K562 (cell line): ENCODE results near the gene PCAT6. TPM values are rescaled to one million over a fixed set of nuclear protein-coding genes. Genes with fewer than 3 reads are reported as not detected.

Source experiments
- ATAC-seq: fragments of 200-7000 bp; cut with Tn5 transposase; 3 replicates; pipeline ENCODE4 v1.9.1; 2020; ENCODE audit warnings: moderate library complexity
- BruUV-seq: library from RNA; stranded (reverse); fragments of 400-500 nt; replicated peaks from 2 replicates; lab custom pipeline; 2021; lab: Mats Ljungman, UMichigan
- CTCF ChIA-PET: fragments of 300-600 bp; formaldehyde crosslinking; extraction: SDS; loops from one replicate; lab custom pipeline; 2021; ENCODE audit warnings: low intra/inter-chr PET ratio; lab: Yijun Ruan, JAX
- POLR2A ChIA-PET: fragments of 300-600, 350-650 bp; sonication (Branson Sonifier 250); formaldehyde crosslinking; extraction: SDS; loops from one replicate; lab custom pipeline; 2021; ENCODE audit warnings: antibody characterized with exemption, inconsistent platforms; lab: Yijun Ruan, JAX
- DNase-seq, 4 experiments: peaks; one replicate each; pipeline versions ENCODE4 v3.0.0 to v3.0.0-alpha.2; 2011 to 2018; ENCODE audit warnings: low spot score in 3 of 4, mixed read lengths in 3 of 4; ENCODE audit errors: extremely low read depth in 1 of 4
- FAIRE-seq: peaks from 2 replicates; lab custom pipeline; 2011; peaks lifted over from hg19 to GRCh38; lab: Jason Lieb, UNC
- H2AFZ ChIP-seq: 2 replicates; pipeline ENCODE4 v1.6.0; 2011; ENCODE audit warnings: low read depth, low read length, control low read depth, inconsistent platforms
- H3K27ac ChIP-seq: fragments of 200-600 bp; 3 replicates; pipeline ENCODE4 v1.8.0; 2011; ENCODE audit warnings: low read depth, mild to moderate bottlenecking, control low read depth, inconsistent platforms, low read length, moderate library complexity, mixed read lengths; ENCODE audit errors: extremely low read depth
- H3K27me3 ChIP-seq, 2 experiments: fragments of 300-600 bp in 1 of 2; 2 replicates in 1 of 2; 3 replicates in 1 of 2; pipeline versions ENCODE4 v1.6.0 to v1.8.0; 2011; ENCODE audit warnings: inconsistent platforms in 2 of 2, low read length in 2 of 2, mild to moderate bottlenecking in 1 of 2, mixed read lengths in 1 of 2, moderate library complexity in 1 of 2; ENCODE audit not compliant: control insufficient read depth in 2 of 2, insufficient read depth in 2 of 2
- H3K36me3 ChIP-seq: fragments of 300-600 bp; 3 replicates; pipeline ENCODE4 v1.8.0; 2011; ENCODE audit warnings: mild to moderate bottlenecking, low read length, inconsistent platforms; ENCODE audit not compliant: control insufficient read depth, insufficient read depth
- H3K4me1 ChIP-seq, 2 experiments: fragments of 200-600 bp in 1 of 2; replicated peaks in 1 of 2; 2 replicates in 1 of 2; 3 replicates in 1 of 2; pipeline versions ENCODE4 v1.5.1 to v1.8.0; 2011; ENCODE audit warnings: inconsistent platforms in 2 of 2, low read length in 2 of 2, mild to moderate bottlenecking in 1 of 2, mixed read lengths in 1 of 2, moderate library complexity in 1 of 2; ENCODE audit not compliant: control insufficient read depth in 2 of 2, insufficient read depth in 2 of 2
- H3K4me2 ChIP-seq: 2 replicates; pipeline ENCODE4 v1.6.1; 2011; ENCODE audit warnings: low read length, control low read depth, inconsistent platforms, mixed read lengths; ENCODE audit not compliant: insufficient read depth
- H3K4me3 ChIP-seq: fragments of 200-600 bp; sonication (generic), shearing (Covaris generic); 2 replicates; pipeline ENCODE4 v1.5.1; 2016; ENCODE audit warnings: control low read depth, inconsistent platforms
- H3K79me2 ChIP-seq: fragments of 200-600 bp; 3 replicates; pipeline ENCODE4 v1.8.0; 2011; ENCODE audit warnings: low read length, inconsistent platforms; ENCODE audit not compliant: control insufficient read depth, insufficient read depth
- H3K9ac ChIP-seq, 2 experiments: 2 replicates each; pipeline versions ENCODE4 v1.6.0 to v1.6.1; 2011; ENCODE audit warnings: low read depth in 2 of 2, low read length in 2 of 2, control low read depth in 1 of 2, inconsistent platforms in 1 of 2, mild to moderate bottlenecking in 1 of 2, mixed read lengths in 1 of 2; ENCODE audit not compliant: insufficient read depth in 1 of 2
- H3K9me1 ChIP-seq: one replicate; pipeline ENCODE4 v1.6.0; 2011; ENCODE audit warnings: inconsistent platforms, mild to moderate bottlenecking, low read length, moderate library complexity; ENCODE audit not compliant: control insufficient read depth, insufficient read depth
- H3K9me3 ChIP-seq: replicated peaks from 2 replicates; pipeline ENCODE4 v1.5.1; 2011; ENCODE audit warnings: low read depth, low read length, inconsistent platforms; ENCODE audit not compliant: control insufficient read depth, insufficient read depth
- H4K20me1 ChIP-seq: replicated peaks from 2 replicates; pipeline ENCODE4 v1.6.1; 2011; ENCODE audit warnings: low read length, inconsistent platforms, mixed read lengths; ENCODE audit not compliant: control insufficient read depth, insufficient read depth
- CEBPB ChIP-seq: fragments of 450-650 bp; IDR thresholded peaks from 2 replicates; pipeline ENCODE4 v1.6.1; 2016; ENCODE audit warnings: missing genetic modification characterization, missing compliant biosample characterization
- CEBPG ChIP-seq, 3 experiments: fragments of 200-800 bp in 1 of 3; sonication (Bioruptor generic) in 1 of 3; sonication (generic) in 1 of 3; formaldehyde crosslinking in 1 of 3; IDR thresholded peaks in 2 of 3; conservative IDR thresholded peaks in 1 of 3; 2 replicates each; pipeline versions ENCODE4 v1.6.1 to v1.8.0; 2016 to 2022; ENCODE audit warnings: missing compliant biosample characterization in 2 of 3, missing genetic modification characterization in 2 of 3, mild to moderate bottlenecking in 1 of 3, missing genetic modification reagents in 1 of 3
- TSC22D4 ChIP-seq: fragments of 450-650 bp; IDR thresholded peaks from 2 replicates; pipeline ENCODE4 v1.6.1; 2016; ENCODE audit warnings: missing genetic modification characterization, missing biosample characterization, control low read depth
- ZNF121 ChIP-seq: sonication (generic); formaldehyde crosslinking; conservative IDR thresholded peaks from 2 replicates; pipeline ENCODE4 v1.8.0; 2022; ENCODE audit warnings: missing genetic modification reagents
- ZNF197 ChIP-seq: fragments of 200-800 bp; sonication (Bioruptor generic); IDR thresholded peaks from 2 replicates; pipeline ENCODE4 v1.6.1; 2016; ENCODE audit warnings: low read depth, missing genetic modification characterization, missing compliant biosample characterization
- WGBS: fragments of 100-300 bp; shearing (Covaris generic); methylation state at CpG from one replicate; pipeline ENCODE4 v1.1.6; 2016; ENCODE audit warnings: low coverage, mixed read lengths; ENCODE audit not compliant: insufficient coverage; ENCODE audit errors: missing lambda C conversion rate; 5-methylcytosine and 5-hydroxymethylcytosine counted together
- in situ Hi-C: fragments of 300-500 bp; cut with MboI; formaldehyde crosslinking; loops from 4 replicates; pipeline ENCODE4 v1.15.0; 2018; ENCODE audit warnings: inconsistent platforms, mixed read lengths
- intact Hi-C: fragments of 100-400 bp; cut with micrococcal nuclease; formaldehyde crosslinking; loops from 2 replicates; pipeline ENCODE4 v1.14.2; 2022
- polyA plus RNA-seq, 8 experiments: library from polyadenylated mRNA; depleted of rRNA in 4 of 8; stranded (reverse) in 5 of 8; unstranded in 3 of 8; fragments of >200 nt; fragmentation: Nextera tagmentation in 2 of 8; fragmentation: Illumina TruSeq in 1 of 8; extraction: Ambion mirVana in 2 of 8; extraction: Trizol in 1 of 8; gene quantifications; 2 replicates each; pipeline versions ENCODE4 v1.2.1 to v1.2.3, GENCODE V29; 2011 to 2014; ENCODE audit warnings: inconsistent platforms in 1 of 8, missing spikeins in 1 of 8
- total RNA-seq, 7 experiments: library from RNA; depleted of rRNA in 6 of 7; stranded (reverse); fragments of >200 nt in 6 of 7; fragmentation: Illumina TruSeq in 2 of 7; extraction: Trizol in 2 of 7; gene quantifications; 2 replicates each; pipeline versions ENCODE4 v1.2.1 to v1.2.3, GENCODE V29; 2011 to 2021; ENCODE audit warnings: low replicate concordance in 1 of 7
- TF ChIP-seq, protein P1 (sequence below), 2 experiments: fragments of 450-650 bp in 1 of 2; sonication (generic) in 1 of 2; formaldehyde crosslinking in 1 of 2; IDR thresholded peaks in 1 of 2; conservative IDR thresholded peaks in 1 of 2; 2 replicates each; pipeline versions ENCODE4 v1.6.1 to v1.8.1; 2016 to 2023; ENCODE audit warnings: mild to moderate bottlenecking in 2 of 2, moderate library complexity in 2 of 2, inconsistent platforms in 1 of 2, missing genetic modification reagents in 1 of 2
- TF ChIP-seq, protein P2 (sequence below): IDR thresholded peaks from 3 replicates; pipeline ENCODE4 v1.6.1; 2011; ENCODE audit warnings: borderline replicate concordance, mild to moderate bottlenecking, moderate library complexity; ENCODE audit not compliant: insufficient read length; ENCODE audit errors: extremely low read depth

The PCAT6 gene
- total and polyA plus RNA-seq, 9 of the 15 experiments (the other 6 are each of a cell fraction or from before 2014, with no cell fraction given): 0.25 to 2.4 (median 0.54) TPM; not detected in 1

DNA sequence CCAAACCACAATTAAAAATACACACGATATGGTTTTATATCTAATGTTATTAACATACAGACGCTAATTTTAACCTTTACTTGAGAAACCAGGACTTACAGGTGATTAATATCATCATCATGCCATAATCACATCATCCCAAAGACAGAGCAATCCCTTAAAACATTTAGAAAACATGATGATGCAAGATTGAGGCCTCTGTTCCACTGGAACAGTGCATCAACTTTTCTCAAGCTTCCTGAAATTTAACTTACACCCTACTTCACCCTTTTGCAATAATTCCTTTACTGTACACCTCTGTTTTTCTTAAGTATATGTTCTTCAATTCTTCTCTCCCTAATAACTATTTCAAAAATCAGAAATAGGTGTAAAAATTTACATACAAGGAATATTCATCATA is 40.6 kb upstream of the PCAT6 start:
- Histone ChIP-seq H3K9me1 (no peaks in the 10 kb centered on the region), H2AFZ (no peak overlapping the region), H3K27ac (no peak overlapping the region), H3K9me3 (no peaks in the 10 kb centered on the region), H3K4me1 (no peaks in the 10 kb centered on the region), H3K36me3 (peaks cover 72% of the 10 kb centered on the region), H3K79me2 (no peaks in the 10 kb centered on the region), H3K4me2 (no peak overlapping the region), H3K27me3 (no peaks in the 10 kb centered on the region), H4K20me1 (no peaks in the 10 kb centered on the region), H3K4me3 (no peak overlapping the region), H3K9ac (no peak overlapping the region)
- ChIA-PET POLR2A (no interaction called here), CTCF (no interaction called here)
- TF ChIP-seq, protein P1, sequence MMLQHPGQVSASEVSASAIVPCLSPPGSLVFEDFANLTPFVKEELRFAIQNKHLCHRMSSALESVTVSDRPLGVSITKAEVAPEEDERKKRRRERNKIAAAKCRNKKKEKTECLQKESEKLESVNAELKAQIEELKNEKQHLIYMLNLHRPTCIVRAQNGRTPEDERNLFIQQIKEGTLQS (IDR thresholded peaks at IDR 0.05): peak; percentile 67
- TF ChIP-seq, protein P1 (CRISPR knock-in tag; conservative IDR thresholded peaks at IDR 0.05): no peak
- TF ChIP-seq TSC22D4 (tag) (no peak), CEBPB (0 out of 2 replicates have a peak, but pooled peaks have one; percentile 43), CEBPG (CRISPR knock-in tag; IDR thresholded peaks at IDR 0.05) (no peak), CEBPG (tag; conservative IDR thresholded peaks at IDR 0.05 in 1 of 2, IDR thresholded peaks at IDR 0.05 in 1 of 2) (peak in 1 of 2 experiments; percentile 54; a peak in 2 of 4 replicates), ZNF121 (CRISPR knock-in tag) (no peak), ZNF197 (CRISPR knock-in tag) (no peak)
- TF ChIP-seq, protein P2, sequence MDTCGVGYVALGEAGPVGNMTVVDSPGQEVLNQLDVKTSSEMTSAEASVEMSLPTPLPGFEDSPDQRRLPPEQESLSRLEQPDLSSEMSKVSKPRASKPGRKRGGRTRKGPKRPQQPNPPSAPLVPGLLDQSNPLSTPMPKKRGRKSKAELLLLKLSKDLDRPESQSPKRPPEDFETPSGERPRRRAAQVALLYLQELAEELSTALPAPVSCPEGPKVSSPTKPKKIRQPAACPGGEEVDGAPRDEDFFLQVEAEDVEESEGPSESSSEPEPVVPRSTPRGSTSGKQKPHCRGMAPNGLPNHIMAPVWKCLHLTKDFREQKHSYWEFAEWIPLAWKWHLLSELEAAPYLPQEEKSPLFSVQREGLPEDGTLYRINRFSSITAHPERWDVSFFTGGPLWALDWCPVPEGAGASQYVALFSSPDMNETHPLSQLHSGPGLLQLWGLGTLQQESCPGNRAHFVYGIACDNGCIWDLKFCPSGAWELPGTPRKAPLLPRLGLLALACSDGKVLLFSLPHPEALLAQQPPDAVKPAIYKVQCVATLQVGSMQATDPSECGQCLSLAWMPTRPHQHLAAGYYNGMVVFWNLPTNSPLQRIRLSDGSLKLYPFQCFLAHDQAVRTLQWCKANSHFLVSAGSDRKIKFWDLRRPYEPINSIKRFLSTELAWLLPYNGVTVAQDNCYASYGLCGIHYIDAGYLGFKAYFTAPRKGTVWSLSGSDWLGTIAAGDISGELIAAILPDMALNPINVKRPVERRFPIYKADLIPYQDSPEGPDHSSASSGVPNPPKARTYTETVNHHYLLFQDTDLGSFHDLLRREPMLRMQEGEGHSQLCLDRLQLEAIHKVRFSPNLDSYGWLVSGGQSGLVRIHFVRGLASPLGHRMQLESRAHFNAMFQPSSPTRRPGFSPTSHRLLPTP: no peak
- in situ Hi-C loops (no loop called here), intact Hi-C loops (no loop called here)
- WGBS: 80% methylated on average over 2 of the region's 2 CpGs
- no TSS peak for BruUV-seq
- DNase-seq: no peak
- ATAC-seq: no peak
- FAIRE-seq: no peak
